A549 treated with AZD9567 at 1 μM for 4 hours (cell line): ENCODE measurements around the gene LRCH2. TPM values are rescaled to one million over a fixed set of nuclear protein-coding genes. Genes with fewer than 3 reads are reported as not detected.

Source experiments
- total RNA-seq: library from RNA; stranded (reverse); fragments of 200-300 nt; extraction: Qiagen RNA extraction; gene quantifications from 5 replicates; pipeline ENCODE4 v1.2.3, GENCODE V29; 2022; ENCODE audit not compliant: insufficient read depth

LRCH2 gene, protein sequence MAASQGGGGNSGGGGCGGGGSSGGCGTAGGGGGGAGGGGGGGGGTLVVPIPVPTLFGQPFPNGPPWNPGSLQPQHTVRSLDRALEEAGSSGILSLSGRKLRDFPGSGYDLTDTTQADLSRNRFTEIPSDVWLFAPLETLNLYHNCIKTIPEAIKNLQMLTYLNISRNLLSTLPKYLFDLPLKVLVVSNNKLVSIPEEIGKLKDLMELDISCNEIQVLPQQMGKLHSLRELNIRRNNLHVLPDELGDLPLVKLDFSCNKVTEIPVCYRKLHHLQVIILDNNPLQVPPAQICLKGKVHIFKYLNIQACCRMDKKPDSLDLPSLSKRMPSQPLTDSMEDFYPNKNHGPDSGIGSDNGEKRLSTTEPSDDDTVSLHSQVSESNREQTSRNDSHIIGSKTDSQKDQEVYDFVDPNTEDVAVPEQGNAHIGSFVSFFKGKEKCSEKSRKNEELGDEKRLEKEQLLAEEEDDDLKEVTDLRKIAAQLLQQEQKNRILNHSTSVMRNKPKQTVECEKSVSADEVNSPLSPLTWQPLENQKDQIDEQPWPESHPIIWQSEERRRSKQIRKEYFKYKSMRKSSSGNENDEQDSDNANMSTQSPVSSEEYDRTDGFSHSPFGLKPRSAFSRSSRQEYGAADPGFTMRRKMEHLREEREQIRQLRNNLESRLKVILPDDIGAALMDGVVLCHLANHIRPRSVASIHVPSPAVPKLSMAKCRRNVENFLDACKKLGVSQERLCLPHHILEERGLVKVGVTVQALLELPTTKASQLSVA
- 0.01 to 0.02 TPM (median 0.02 TPM) in 3 of 5 replicates, not detected in the others for total RNA-seq

DNA sequence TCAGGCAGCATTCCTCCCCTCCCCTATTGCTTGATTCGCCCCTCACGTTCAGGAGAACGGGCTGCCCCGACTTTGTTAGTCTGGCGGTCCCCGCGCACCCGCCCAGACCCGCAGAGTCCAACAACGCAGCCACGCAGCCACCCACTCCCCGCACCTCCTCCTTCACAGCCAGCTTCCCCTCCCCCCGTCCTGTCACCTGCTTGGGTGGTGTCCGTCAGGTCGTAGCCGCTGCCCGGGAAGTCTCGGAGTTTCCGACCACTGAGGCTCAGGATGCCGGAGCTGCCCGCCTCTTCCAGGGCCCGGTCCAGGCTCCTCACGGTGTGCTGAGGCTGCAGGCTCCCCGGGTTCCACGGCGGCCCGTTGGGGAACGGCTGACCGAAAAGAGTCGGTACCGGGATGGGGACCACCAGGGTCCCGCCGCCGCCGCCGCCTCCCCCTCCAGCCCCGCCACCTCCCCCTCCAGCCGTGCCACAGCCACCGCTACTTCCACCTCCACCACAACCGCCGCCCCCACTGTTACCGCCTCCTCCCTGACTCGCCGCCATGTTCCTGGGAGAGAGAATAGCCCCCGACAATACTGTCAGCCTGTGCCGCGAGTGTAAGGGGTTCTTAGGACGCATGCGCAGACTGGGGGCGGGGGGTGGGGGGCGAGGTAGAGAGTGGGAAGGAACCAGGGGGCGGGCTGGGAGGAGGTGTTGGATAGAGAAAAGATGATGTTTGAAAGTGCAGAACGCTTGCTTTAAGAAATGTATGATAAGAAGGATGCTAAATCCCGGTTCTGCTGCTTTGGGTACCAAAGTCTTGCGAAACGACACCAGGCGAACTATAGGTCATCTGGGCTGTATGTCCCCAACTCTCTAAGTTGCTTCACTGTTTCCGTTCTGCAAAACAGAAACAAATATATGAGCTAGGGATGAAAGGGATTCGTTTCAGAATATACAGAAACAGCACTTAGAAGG lies at the start of gene LRCH2:
Gene LRCH2 (minus strand): TSS at position 600 of the 959 bp plus-strand sequence. CDS start 55 bp downstream, at position 545.

DNA sequence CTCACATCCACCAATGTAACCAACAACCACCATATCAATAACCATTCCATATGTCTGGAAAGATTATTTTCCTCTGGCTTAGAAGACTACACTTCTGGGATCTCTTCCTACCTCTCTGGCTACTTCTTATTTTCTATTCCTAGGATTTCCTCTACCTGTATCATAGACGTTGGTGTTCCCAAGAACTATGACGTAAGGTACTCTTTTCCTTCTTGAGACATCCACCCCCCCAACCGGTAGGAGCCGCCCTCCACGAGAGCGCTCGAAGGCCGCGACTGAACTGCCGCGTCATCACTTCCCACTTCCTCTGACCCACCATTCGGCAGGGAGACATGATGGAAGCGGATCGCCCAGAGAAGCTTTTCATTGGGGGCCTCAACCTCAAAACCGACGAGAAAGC lies 44.8 kb downstream of the LRCH2 start, which contains the start of gene RBMXL3:
Gene RBMXL3 (plus strand): TSS at position 301 of the 400 bp plus-strand sequence. CDS start 32 bp downstream, at position 333.

Other genes starting within 250 kb of the LRCH2 start
- 0.06 to 0.12 TPM (median 0.11 TPM) in 3 of 5 replicates, not detected in the others for gene IL13RA2, start 216.5 kb downstream of the LRCH2 start, total RNA-seq
- not detected in 5 replicates for gene RBMXL3, start 44.7 kb downstream of the LRCH2 start, total RNA-seq
- not detected in 5 replicates for gene LUZP4, start 55.6 kb upstream of the LRCH2 start, total RNA-seq